Non-pigmented ciliary epithelial cell (primary cell): Measurements from ENCODE around the gene UGGT2.
A peak's percentile ranks its signal among the peaks of the same experiment; 100 is the strongest.
"Not testable (repeated sequence)": the region's sequence is repeated elsewhere in the genome, so short reads cannot be mapped to it uniquely, and the experiment has no call there.

Experiments
- DNase-seq: peaks from one replicate; pipeline ENCODE4 v3.0.0-alpha.2; 2010; ENCODE audit warnings: low read depth

Gene UGGT2

DNA sequence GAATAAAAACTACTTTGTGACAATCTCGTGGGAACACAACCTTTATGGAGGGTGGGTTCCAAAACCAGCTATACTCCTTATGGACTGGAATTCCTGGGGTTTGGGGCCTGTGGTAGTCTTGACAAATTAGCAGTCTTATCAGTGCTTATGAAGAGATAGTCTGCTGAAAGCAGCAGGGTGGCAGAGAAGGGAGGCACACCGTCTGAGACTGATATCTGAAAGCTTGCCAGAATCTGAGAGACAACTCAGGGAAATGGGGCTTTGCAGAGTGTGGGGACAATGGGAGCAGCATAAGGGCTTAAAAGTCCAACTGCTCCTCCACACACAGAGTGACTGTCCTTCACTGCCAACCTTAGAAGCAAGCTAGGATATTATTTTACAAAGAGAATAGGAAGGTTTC lies 95.9 kb downstream of the UGGT2 start:
- no peak for DNase-seq

DNA sequence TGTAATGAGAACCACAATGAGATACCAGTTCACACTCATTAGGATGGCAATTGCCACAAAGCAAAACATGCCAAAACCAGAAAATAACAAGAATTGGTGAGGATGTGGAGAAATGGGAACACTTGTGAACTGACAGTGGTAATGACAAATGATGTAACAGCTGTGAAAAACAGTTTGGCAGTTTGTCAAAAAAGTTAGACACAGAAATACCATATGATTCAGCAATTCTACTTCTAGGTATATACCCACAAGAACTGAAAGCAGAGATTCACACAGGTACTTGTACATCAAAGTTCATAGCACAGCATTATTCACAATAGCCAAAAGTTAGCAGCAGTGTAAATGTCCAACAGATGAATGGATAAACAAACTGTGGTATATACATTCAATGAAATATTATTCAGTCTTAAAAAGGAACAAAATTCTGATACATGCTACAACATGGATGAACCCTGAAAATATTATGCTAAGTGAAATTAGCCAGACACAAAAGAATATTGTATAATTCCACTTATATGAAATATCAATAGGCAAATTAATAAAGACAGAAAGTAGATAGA lies 96.5 kb downstream of the UGGT2 start:
- peak; percentile 3 for DNase-seq

DNA sequence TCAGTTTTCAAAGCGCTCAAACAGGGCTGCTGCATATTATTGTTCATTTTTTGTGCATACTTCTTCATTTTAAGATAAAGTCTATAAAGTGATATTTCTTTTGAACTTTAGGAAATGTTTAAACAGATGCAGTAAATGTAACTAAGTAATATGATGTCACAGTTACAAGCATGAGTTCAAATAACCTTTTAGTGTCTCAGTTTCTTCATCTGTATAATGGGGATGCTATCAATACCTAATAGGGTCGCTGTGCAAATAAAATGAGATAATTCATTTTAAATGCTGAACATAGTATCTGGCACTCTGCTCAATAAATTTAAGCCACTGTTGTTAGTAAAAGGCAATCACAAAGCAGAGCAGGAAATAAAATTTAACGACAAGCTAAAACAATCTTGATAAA lies 97.5 kb downstream of the UGGT2 start:
- DNase-seq: no peak

DNA sequence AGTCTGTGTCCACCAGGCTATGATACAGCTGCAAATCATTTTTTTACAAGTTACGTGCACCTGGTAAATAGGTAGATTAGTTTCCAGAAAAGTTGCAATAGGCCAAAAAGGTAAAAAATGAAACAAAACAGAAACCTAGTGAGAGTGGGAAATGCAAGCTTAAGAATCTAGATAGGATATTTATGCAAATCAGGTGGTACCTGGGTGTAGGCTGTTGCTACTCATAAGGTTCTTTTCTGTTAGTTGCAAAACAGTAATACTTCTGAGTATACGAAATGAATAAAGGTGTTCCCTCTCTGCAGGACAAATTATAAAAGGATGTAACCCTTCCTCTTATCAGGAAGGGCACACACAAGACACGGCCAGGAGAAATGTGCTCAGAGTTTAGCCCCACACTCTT lies 97.9 kb downstream of the UGGT2 start:
- no peak for DNase-seq

DNA sequence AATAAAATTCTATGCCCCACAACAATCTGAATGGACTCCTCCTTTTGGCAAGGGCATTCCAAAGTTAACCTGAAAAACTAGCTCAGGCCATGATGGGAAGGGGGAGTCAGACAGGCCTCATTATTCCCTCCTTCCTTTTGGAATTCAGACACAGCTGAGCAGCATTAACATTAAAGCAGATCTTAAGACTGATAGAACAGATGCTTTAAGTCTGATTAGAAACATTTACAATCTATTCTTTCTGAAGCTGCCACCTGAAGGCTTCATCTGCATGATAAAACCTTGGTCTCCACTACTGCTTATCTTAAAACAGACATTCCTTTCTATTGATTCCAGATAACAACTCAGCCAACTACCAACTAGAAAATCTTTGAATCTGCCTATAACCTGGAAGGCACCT lies 98.9 kb downstream of the UGGT2 start:
- DNase-seq: no peak

DNA sequence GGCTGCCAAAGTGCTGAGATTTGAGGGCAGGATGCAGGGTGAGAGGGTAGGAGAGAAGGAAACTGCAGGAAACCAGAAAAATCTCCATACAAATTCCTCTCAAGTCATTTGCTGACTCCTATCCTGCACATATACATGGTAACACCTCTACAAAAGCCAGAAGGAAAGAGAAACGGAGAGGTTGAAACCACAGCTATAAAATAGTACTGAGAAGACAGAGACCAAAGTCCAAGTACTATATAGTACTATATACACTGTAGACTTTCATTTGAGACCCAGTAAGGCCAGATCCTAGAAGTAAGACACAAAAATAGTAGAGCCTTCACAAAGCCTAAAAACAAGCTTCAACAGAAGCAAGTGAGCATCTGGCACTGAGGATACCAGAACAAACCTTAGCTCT lies 103.1 kb downstream of the UGGT2 start:
- DNase-seq: no peak

DNA sequence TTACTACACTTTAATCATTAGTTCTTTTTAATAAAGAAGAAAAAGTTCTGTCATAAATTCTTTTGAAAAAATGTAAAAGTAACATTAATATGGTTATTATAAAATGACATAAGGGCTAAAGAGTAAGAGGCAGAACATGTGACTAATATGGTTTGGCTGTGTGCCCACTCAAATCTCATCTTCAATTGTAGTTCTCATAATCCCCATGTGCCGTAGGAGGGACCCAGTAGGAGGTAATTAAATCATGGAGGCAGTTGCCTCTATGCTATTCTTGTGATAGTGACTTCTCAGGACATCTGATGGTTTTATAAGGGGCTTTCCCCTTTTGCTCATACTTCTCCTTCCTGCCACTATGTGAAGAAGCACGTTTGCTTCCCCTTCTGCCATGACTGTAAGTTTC lies 104.5 kb downstream of the UGGT2 start:
- DNase-seq: peak; percentile 30

DNA sequence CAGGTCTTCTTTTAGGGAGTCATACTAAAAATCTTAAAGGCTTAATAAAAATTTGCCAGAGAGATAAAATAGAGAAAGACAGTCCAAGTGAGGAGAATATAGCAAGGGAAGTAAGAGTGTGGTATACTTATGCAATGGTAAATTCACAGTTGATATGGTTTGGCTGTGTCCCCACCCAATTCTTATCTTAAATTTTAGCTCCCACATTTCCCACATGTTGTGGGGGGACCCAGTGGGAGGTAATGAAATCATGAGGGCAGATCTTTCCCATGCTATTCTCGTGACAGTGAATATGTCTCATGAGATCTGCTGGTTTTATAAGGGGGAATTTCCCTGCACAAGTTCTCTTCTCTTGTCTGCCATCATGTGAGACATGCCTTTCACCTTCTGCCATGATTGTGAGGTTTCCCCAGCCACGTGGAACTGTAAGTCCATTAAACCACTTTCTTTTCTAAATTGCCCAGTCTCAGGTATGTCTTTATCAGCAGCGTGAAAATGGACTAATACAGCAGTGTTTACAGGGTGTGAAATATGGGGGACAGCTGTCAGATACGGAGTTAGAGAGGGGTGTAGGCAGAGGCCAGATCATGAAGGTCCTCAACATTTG lies 115.4 kb downstream of the UGGT2 start:
- no peak for DNase-seq

DNA sequence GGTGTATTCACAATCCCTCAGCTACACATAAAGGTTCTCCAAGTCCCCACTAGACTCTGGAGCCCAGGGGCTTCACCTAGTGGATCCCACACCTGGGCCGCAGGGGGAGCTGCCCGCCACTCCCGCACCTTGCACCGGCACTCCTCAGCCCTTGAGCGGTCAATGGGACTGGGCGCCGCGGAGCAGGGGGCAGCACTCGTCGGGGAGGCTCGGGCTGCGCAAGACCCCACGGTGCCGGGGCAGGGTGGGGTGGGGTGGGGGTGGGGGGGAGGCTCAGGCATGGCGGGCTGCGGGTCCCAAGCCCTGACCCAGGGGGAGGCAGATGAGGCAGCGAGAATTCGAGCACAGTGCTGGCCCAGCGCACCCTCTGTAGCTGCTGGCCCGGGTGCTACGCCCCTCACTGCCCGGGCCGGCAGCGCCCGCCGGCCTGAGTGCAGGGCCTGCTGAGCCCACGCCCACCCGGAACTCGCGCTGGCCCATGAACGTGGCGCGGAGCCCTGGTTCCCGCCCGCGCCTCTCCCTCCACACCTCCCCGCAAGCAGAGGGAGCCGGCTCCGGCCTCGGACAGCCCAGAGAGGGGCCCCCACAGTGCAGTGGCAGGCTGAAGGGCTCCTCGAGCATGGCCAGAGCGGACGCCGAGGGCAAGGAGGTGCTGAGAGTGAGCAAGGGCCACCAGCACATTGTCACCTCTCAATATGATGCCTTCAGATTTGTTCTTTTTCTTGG lies 121.7 kb downstream of the UGGT2 start:
- no peak for DNase-seq

DNA sequence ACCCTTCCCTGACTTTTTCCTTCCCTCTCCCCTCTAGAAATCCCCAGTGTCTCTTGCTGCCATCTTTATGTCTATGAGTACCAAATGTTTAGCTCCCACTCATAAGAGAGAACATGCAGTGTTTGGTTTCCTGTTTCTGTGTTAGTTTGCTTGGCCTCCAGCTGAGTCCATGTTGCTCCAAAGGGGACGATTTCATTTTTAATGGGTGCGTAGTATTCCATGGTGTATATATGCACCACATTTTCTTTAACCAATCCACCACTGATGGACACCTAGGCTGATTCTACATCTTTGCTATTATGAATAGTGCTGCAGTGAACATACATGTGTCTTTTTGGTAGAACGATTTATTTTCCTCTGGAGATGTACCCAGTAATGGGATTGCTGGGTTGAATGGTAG lies 123.8 kb downstream of the UGGT2 start:
- no peak for DNase-seq

DNA sequence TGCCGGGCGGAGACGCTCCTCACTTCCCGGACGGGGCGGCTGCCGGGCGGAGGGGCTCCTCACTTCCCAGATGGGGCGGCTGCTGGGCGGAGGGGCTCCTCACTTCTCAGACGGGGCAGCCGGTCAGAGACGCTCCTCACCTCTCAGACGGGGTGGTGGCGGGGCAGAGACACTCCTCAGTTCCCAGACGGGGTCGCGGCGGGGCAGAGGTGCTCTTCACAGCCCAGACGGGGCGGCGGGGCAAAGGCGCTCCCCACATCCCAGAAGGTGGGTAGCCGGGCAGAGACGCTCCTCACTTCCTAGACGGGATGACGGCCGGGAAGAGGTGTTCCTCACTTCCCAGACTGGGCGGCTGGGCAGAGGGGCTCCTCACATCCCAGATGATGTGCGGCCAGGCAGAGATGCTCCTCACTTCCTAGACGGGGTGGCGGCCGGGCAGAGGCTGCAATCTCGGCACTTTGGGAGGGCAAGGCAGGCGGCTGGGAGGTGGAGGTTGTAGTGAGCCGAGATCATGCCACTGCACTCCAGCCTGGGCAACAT lies 124.8 kb downstream of the UGGT2 start:
- not testable (repeated sequence) for DNase-seq

DNA sequence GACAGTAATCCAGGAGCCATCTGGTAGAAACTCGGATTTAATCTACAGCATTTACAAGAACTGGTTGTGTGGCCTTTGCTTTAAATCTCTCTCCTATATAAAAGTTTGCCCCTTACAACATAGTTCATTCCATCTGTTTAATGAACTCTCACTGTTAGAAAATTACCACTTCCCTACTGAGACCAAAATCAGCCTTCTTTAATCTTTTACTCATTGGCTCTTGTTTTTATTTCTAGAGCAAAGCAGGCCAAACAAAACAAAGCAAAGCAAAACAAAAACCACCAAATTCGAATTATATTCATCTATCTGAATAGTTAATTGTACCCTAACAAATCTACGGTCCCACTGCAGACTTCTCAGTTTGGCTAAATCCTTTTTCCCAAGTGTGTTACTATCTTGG lies 127.0 kb downstream of the UGGT2 start:
- DNase-seq: no peak

DNA sequence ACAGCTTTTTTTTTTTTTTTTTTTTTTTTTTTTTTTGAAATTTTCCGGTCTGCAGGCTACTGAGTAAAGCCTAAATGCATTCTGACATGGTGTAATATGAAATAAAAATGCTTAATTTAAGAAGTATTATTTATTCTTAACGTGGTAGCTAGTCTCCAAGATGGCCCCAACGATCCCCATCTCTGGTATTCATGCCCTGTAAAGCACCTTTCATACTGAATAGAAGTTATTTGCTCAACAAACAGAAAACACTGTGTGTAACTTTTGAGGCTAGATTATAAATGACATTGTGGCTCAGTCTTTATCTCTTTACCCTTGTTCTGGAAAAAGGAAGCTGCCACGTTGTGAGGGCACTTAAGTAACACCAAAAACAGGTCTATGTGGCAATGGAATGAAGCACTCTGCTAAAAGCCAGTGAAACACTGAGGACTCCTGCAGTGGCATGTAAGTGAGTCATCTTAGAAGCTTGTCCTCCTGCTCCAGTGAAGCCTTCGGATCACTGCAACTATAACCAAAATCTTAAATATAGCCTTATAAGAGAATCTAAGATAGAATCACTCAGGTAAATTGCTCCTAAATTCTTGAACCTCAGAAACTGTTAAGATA lies 128.7 kb downstream of the UGGT2 start:
- peak; percentile 88 for DNase-seq

DNA sequence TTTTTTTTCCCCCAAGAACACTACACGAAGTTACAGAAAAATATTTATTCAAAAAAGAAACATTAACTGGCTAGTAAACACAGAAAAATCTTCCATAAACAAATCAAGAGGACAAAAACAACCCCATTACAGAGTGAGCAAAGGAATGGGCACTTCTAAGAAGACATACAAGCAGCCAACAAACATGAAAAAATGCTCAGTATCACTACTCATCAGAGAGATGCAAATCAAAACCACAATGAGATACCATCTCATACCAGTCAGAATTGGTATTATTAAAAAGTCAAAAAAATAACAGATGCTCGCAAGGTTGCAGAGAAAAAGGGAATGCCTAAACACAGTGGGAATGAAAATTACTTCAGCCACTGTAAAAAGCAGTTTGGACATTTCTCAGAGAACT lies 131.7 kb downstream of the UGGT2 start:
- no peak for DNase-seq

DNA sequence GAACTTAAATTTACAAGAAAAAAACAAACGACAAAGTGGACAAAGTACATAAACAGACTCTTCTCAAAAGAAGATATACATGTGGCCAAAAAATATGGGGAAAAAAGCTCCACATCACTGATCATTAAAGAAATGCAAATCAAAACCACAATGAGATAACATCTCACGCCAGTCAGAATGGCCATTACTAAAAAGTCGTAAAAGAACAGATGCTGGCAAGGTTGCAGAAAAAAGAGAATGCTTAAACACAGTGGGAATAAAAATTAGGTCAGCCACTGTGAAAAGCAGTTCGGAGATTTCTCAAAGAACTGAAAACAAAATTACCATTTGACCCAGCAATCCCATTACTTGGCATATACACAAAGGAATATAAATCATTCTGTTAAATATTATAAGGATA lies 132.7 kb downstream of the UGGT2 start:
- DNase-seq: no peak

DNA sequence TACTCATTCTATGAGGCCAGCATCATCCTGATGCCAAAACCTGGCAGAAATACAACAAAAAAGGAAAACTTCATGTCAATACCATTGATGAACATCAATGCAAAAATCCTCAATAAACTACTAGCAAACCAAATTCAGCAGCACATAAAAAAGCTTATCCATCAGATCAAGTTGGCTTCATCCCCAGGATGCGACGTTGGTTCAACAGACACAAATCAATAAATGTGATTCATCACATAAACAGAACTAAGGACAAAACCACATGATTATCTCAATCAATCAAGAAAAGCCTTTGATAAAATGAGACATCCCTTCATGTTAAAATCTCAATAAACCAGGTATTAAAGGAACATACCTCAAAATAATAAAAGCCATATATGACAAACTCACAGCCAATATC lies 134.3 kb downstream of the UGGT2 start:
- DNase-seq: no peak

DNA sequence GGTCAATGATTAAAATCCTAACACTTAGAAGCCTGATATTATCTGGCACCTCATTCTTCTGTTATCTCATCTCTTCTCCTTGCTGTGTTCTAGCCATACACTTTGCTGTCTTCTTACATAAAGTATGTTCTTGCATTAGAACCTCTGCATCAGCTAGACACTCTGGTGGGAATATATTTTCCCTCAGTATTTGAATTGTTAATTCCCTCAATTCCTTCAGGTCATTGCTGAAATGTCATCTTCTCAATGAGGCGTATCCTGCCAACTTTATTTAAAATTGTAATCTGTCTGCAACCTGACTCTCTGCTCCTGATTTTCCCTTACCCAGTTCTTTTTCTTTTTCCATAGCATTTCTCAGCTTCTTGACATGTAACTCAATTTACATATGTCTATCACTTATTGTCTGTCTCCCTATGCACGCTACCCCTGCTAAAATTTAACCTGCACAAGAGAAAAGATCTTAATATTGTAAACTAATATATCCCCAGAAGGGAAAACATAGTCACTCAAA lies 138.2 kb downstream of the UGGT2 start:
- no peak for DNase-seq

DNA sequence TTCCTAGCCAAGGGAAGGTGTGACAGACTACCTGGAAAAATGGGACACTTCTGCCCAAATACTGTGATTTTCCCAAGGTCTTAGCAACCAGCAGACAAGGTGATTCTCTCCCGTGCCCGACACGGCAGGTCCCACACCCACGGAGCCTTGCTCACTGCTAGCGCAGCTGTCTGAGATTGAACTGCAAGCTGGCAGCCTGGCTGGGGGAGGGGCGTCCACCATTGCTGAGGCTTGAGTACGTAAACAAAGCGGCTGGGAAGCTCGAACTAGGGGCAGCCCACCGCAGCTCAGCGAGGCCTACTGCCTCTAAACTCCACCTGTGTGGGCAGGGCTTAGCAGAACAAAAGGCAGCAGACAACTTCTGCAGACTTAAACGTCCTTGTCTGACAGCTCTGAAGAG lies 146.2 kb downstream of the UGGT2 start:
- no peak for DNase-seq

DNA sequence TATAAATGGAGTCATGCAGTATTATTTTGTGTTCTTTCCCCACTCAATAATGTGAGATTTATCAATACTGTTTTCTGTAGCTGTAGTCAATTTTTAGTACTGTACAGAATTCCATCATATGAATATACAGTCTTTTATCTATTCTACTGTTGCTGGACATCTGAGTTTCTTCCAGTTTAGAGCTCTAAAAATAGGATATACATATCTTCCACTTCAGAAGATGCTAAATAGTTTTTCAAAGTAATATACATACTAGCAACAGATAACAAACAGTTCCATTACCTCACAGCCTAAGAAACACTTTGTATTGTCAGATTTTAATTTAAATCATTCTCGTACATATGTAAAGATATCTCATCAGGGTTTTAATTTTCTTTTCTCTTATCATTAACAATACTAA lies 149.6 kb downstream of the UGGT2 start:
- DNase-seq: no peak

DNA sequence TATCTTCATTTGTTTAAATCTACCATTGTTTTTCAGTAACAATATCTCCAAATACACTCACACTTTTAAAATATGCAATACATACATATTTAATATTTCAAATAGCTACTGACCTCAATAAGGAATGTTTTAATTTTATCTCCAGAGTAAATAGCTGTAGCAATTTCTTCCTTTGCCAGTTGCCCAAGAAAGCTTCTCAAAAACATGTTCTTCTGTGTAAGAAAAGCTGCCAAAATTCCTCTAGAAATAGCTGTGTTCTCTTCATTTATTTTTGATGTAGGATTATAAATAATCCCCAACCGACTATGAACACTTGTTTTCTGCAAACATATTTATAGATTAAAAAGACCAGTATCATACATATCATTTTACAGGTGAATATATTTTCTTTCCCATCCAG lies 150.5 kb downstream of the UGGT2 start:
- DNase-seq: no peak

DNA sequence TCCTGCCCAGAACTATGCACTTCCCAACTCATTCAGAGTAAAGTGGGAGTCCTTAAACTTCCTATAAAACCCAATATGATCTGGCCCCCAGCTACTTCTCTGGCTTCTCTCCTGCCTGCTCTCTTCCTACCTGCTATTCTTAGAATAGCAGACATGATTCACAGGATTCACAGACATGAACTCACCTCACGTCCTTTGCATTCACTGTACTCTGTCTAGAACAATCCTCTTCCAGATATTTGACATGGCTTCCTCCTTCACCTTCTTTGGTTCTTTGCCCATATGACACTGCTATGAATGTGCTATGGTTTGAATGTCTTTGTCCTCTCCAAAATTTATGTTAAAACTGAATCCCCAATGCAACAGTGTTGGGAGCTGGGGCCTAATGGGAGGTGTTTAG lies 154.9 kb downstream of the UGGT2 start:
- no peak for DNase-seq

DNA sequence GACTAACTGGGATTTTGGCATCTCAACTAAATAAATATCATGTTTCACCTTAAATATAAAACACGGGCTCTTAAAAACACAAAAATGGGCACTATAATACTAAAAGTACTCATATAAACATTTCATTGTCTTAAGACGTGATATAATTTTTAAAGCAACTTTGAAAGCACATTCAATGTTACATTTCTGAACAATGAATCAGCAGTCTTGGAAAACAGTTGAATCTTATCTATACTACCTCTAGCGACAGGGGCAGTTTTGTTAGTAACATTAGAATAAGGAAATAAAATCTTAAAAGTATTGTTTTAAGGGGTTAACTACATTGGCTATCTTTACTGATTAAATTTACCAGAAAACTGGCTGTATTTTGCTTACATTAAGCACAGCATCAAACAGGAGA lies 156.9 kb downstream of the UGGT2 start:
- DNase-seq: peak; percentile 22

DNA sequence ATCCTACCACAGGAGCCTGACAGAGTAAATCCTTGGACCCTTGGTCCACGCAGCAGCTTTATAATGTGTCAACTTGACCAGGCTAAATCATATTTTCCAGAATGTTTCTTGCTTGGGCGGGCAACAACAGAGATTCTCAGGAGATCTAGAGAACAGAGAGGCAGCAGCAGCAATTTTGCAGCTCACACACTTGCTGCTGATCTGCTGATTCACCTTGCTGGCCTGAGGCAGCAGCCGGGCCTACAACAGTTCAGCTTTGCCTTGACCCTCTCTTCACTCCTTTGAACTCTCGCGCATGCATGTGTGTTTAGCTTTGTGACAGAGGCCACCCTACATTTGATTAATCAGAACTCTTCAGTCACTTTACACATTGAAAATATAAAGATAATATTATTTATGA lies 159.3 kb downstream of the UGGT2 start:
- no peak for DNase-seq
